ENCODE measurements around the gene PYGL. TPM values are rescaled to one million over a fixed set of nuclear protein-coding genes. Genes with fewer than 3 reads are reported as not detected.

The PYGL gene
- 34.8 and 41.8 TPM in 2 replicates for total RNA-seq

GRCh38 chr14:50943943-50944646 lies at the start of gene PYGL:
Gene PYGL (minus strand): TSS chr14:50944483. CDS start chr14:50944403, 80 bp downstream.

DNA sequence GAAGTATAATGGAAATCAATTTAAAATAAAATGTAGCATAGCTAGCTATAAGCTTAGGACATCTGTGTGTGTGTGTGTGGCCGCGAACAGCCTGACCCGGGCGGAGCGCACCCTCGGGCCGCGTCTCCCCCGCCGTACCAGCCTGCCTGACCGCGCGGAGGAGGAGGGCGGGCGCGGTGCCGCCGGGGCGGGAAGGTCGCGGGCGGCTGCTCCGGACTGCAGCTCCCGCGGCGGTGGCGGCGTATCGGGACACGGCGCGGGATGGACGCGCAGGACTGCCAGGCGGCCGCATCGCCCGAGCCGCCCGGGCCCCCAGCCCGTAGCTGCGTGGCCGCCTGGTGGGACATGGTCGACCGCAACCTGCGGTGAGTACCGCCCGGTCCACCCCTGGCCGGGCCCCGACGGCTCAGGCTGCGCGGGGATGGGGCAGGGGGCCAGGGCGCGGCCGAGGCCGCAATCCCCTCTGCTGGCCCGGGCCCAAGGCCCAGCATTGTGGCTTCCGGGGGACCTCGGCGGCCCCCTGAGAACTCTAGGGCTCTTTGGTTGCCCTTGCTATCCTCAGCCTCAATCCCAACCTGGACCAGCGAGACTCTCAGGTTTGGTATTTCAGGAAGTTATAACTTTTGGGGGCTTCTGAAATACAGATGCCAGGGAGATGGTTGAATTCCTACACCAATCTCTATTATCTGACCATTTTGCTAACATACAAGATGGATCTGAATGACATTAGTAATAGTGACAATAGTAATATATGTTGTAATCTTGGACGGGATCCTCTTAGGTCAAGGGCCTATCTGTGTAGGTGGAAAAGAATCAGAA lies 72.2 kb downstream of the PYGL start, which contains the start of gene ABHD12B:
ABHD12B (plus strand) TSS at position 140 of the 819 bp plus-strand sequence; CDS start at position 262, 122 bp downstream.

Other genes starting within 250 kb of the PYGL start
- 55.7 and 84.5 TPM in 2 replicates for gene NIN, start 113.3 kb downstream of the PYGL start, total RNA-seq
- gene ABHD12B, start 72.4 kb downstream of the PYGL start, total RNA-seq = not detected in 2 replicates
- gene TRIM9, start 150.6 kb upstream of the PYGL start, total RNA-seq = 0.14 TPM in 1 of 2 replicates, not detected in the other